HG03039 (cell line): ENCODE data around the gene LRRC25.

Experiments
- ATAC-seq: cut with Tn5 transposase; IDR thresholded peaks from one replicate; pipeline ENCODE4 v1.9.1; 2021; ENCODE audit warnings: mild to moderate bottlenecking, moderate library complexity; ENCODE audit not compliant: unreplicated experiment

The LRRC25 gene

GRCh38 chr19:18425515-18426415 is 28.3 kb upstream of the LRRC25 start:
- ATAC-seq = no peak

- no peak for ATAC-seq
Observed at GRCh38 chr19:18424890-18425514, 27.6 kb upstream of the LRRC25 start.

- ATAC-seq = no peak
Observed at GRCh38 chr19:18424122-18424889, 26.9 kb upstream of the LRRC25 start.

GRCh38 chr19:18423258-18424020 is 26.0 kb upstream of the LRRC25 start:
- ATAC-seq = no peak

- no peak for ATAC-seq
Observed at GRCh38 chr19:18422530-18423191, 25.2 kb upstream of the LRRC25 start.

- ATAC-seq = no peak
Observed at GRCh38 chr19:18421371-18421959, 24.0 kb upstream of the LRRC25 start.

- ATAC-seq = no peak
Observed at GRCh38 chr19:18420930-18421329, 23.5 kb upstream of the LRRC25 start.

- ATAC-seq = peak; percentile 9
Observed at GRCh38 chr19:18419699-18420460, 22.5 kb upstream of the LRRC25 start.

- ATAC-seq = peak; percentile 44
Observed at GRCh38 chr19:18419195-18419698, 21.8 kb upstream of the LRRC25 start, which contains the start of gene SSBP4. Gene SSBP4 (plus strand): TSS chr19:18419398. CDS start chr19:18419649, 251 bp downstream.

GRCh38 chr19:18418483-18419194 is 21.2 kb upstream of the LRRC25 start:
- ATAC-seq = no peak

- ATAC-seq = no peak
Observed at GRCh38 chr19:18418029-18418482, 20.6 kb upstream of the LRRC25 start.

GRCh38 chr19:18417250-18418028 is 20.0 kb upstream of the LRRC25 start:
- ATAC-seq = no peak

GRCh38 chr19:18416778-18417249 is 19.4 kb upstream of the LRRC25 start:
- no peak for ATAC-seq

- ATAC-seq = no peak
Observed at GRCh38 chr19:18415178-18415867, 17.9 kb upstream of the LRRC25 start.

- no peak for ATAC-seq
Observed at GRCh38 chr19:18414504-18415177, 17.2 kb upstream of the LRRC25 start.
